Left ventricle myocardium superior (tissue), 1 donor: ENCODE results near the gene NXNL1. TPM values are rescaled to one million over a fixed set of nuclear protein-coding genes. Genes with fewer than 3 reads are reported as not detected.

Experiments
- ATAC-seq: fragments of 200-7000 bp; cut with Tn5 transposase; one replicate; pipeline ENCODE4 v1.9.1; 2020; ENCODE audit warnings: mild to moderate bottlenecking, moderate library complexity
- DNase-seq: peaks from one replicate; pipeline ENCODE4 v3.0.0-alpha.2; 2020
- intact Hi-C: fragments of 100-400 bp; cut with micrococcal nuclease; formaldehyde crosslinking; loops from one replicate; pipeline ENCODE4 v1.11.0; 2022
- total RNA-seq: library from RNA; stranded (reverse); fragmentation: NEBNext Ultra II Directional; extraction: Animal tissue kit (Norgen Biotek cat#: 25700); gene quantifications from one replicate; pipeline ENCODE4 v1.2.1, GENCODE V29; 2021
- donor health status: DM: no; HTN: yes; CAD: no; lungs with severe emphysema.

The NXNL1 gene
- total RNA-seq, 1 donor from 2014 or later: not detected

DNA sequence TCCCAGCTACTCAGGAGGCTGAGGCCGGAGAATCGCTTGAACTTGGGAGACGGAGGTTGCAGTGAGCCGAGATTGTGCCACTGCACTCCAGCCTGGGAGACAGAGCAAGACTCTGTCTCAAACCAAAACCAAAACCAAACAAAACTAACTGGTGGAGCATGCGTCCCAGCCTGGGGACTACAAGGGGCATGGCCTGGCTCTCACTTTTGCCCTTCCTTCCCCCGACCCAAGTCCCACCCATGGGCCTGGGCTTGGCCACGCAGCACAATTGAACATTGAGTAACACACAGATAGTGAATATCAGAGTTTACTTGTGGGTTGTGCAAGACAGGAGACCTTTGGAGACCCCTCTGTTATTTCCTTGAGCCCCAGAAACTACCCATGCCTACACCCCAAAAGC is 25.5 kb downstream of the NXNL1 start:
- intact Hi-C loops: no loop called here
- DNase-seq (no peak), ATAC-seq (no peak)

- intact Hi-C loops: no loop called here
- ATAC-seq: no peak
- DNase-seq: no peak
These were observed 29.3 kb downstream of the NXNL1 start for GRCh38 chr19:17431417-17431816.

GRCh38 chr19:17429641-17430113 is 31.0 kb downstream of the NXNL1 start:
- intact Hi-C loops: no loop called here
- DNase-seq: no peak
- ATAC-seq: no peak

DNA sequence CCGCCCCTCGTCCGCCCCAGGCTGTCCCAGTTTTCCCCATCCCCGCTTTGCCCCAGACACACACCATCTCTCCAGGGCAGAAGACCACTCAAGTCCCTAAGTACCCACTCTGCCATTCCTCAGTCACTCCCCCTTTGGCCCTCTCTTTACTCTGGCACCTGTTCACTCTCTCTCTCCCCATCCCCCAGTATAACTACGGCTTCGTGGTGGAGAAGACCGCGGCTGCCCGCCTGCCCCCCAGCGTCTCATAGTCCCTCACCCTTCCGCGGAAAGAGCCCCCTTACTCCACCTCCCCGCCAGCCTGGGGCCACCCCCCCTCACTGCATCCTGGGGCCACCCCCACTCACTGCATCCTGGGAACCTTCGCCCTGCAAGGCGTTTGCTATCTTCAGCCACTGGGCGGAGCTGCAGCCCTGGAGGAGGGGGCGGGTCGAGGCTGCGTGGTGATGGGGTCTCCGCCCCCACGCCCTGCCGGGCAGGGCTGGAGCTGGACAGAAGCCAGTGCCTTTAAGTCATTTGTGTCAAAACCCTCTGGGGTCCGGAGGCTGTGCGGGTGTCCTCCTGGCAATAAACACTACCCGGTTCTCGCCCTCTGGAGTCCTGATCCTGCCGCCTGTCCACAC is 35.9 kb downstream of the NXNL1 start:
- intact Hi-C loops: no loop called here
- ATAC-seq (peak; percentile 40), DNase-seq (peak; percentile 50)

DNA sequence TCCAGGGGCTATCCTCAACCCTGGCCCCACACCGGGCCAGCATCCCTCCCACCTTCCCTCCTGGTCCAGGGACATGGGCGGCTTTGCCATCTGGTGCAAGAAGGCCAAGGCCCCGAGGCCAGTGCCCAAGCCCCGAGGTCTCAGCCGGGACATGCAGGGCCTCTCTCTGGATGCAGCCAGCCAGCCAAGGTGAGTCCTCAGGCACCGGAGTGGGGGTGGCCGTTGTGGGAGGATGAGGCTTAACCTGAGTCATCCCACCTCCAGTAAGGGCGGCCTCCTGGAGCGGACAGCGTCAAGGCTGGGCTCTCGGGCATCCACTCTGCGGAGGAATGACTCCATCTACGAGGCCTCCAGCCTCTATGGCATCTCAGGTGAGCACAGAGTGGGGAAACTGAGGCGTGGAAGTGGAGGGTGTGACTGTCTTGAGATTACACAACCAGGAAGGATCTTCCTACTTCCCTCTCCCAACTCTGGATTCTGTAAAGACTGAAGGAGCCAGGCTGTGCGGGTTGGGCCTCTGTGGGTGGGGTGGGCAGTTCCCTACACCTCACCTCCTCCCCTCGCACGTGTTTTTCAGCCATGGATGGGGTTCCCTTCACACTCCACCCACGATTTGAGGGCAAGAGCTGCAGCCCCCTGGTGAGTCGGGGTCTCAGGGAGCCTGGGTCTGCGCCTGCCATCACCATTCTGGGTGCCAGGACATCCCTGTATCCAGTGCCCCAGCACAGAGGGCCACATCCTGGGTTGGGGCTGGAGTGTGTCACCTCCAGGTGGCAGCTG is 37.1 kb downstream of the NXNL1 start:
- DNase-seq: no peak
- intact Hi-C loops: no loop called here

DNA sequence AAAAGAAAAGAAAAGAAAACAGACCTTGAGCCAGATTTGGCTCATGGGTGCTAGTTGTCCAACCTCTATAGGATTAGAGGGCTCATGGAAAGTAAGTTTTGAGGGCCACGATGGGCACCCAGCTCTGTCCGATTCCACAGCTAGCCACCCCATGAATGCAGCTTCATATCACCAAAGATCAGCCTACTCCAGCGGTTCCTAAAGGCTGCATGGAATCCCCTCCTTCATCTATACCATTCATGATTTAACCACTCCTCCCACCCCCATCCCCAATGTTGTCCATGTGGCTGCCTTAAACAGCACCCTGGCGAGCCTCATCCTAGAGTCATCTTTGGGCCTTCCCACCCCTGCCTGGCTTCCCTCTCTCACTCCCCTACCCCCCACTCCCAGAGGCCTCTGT is 38.8 kb downstream of the NXNL1 start:
- no peak for ATAC-seq
- DNase-seq: no peak
- intact Hi-C loops: no loop called here

More for the DNA sequence above, 37.1 kb downstream of the NXNL1 start:
- ATAC-seq: no peak

GRCh38 chr19:17420475-17420924 is 40.2 kb downstream of the NXNL1 start:
- intact Hi-C loops: no loop called here
- ATAC-seq: peak; percentile 40
- peak; percentile 52 for DNase-seq

DNA sequence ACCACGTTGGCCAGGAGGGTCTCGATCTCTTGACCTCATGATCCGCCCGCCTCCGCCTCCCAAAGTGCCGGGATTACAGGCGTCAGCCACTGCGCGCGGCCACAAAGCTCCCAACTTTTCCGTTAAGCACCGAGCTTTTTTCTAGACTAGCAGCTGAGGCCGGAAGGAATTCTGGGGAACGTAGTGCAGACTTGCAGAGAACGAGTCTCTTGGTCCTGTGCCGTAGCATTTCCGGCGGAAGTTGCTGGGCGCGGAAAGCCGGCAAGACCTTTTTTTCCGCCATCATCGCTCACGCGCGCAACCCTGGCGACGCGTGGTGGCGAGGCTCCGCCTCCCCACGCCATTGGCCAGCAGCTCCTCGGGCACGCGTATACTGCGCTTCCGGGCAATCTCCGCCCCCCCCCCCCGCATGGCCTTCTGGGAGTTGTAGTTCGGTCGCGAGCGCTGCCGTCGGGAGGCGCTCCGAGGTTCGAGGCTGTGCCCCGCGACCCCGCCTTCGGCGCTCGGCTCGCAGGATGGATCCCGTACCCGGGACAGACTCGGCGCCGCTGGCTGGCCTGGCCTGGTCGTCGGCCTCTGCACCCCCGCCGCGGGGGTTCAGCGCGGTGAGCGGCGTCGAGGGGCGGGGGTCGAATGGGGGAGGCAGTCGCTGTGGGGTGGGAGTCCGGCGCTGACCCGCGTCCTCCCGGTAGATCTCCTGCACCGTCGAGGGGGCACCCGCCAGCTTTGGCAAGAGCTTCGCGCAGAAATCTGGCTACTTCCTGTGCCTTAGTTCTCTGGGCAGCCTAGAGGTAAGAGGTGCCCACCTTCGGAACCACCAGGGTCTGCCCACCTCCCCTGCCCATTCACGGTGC is 40.9 kb downstream of the NXNL1 start, which contains the start of gene MVB12A:
MVB12A (plus strand) TSS at position 427 of the 854 bp plus-strand sequence; CDS start at position 516, 89 bp downstream.
- peak; percentile 98 for DNase-seq
- intact Hi-C loops: no loop called here
- ATAC-seq: peak; percentile 99

- intact Hi-C loops: no loop called here
- DNase-seq (no peak), ATAC-seq (no peak)
These were observed 41.5 kb downstream of the NXNL1 start for GRCh38 chr19:17419154-17419620.

DNA sequence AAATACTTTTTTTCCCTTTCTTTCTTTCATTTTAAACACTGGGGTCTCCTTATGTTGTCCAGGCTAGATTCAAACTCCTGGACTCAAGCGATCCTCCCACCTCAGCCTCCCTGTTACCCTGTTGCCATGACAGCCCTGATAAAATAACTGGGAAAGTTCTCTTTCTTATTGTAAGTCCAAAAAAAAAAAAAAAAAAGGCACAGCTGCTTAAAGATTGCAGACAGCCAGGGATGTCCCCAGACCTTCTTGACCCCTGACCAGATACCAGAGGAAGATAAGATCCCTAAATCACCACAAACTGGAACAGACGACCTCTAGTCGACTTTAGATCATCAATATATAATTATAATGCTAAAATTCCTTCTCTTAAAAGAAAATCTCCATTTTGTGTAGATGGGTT is 42.0 kb downstream of the NXNL1 start:
- DNase-seq (no peak), ATAC-seq (no peak)
- intact Hi-C loops: no loop called here

DNA sequence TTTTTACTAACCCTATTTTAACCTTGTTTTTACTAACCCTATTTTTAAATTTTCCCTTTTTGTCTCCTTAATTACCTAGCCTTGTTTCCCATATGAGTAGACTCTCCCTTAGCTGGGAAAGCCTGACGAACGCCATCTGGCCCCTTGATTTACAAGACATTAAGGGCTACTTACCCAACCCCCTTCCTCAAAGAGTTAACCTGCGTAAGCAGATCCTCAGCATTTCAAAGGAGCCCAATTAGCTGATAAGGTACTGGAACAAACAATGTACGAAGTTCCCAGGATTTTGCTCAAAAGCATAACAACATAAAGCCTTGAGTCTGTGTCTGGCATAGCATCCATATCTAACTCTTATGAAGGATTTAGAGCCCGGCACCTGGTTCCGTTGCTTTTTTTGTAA is 45.6 kb downstream of the NXNL1 start:
- intact Hi-C loops: no loop called here
- DNase-seq (no peak), ATAC-seq (no peak)

DNA sequence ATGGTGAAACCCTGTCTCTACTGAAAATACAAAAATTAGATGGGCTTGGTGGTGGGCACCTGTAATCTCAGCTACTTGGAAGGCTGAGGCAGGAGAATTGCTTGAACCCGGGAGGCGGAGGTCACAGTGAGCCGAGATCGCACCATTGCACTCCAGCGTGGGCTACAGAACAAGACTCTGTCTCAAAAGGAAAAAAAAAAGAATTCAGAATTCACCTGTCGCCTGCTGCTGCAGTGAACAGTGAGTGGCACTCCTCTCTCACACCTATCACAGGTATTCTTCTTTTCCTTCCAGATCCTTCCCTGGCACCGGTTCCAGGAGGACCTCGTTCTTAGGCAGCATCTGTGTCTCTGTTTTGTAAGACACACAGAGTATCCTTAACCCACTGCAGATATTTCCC is 46.6 kb downstream of the NXNL1 start:
- intact Hi-C loops: no loop called here
- DNase-seq (no peak), ATAC-seq (no peak)

GRCh38 chr19:17411801-17412200 is 48.9 kb downstream of the NXNL1 start:
- ATAC-seq (no peak), DNase-seq (no peak)
- intact Hi-C loops: no loop called here

- DNase-seq (no peak), ATAC-seq (no peak)
- intact Hi-C loops: no loop called here
These were observed 50.7 kb downstream of the NXNL1 start for GRCh38 chr19:17409990-17410389.

DNA sequence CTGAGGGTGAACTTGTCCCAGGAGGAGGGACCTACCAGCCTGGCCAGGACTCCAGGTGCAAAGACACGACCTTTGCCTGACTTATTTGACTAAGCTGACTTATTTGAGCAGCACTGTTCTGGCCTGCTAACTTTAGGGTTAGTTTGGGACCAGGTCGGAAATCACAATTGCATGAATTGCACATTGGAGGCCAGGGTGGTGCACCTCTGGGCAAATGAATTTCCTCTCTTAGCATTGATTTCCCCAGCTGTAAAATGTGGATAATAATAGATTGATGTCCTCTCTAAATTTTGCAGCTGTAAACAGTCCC is 53.9 kb downstream of the NXNL1 start:
- intact Hi-C loops: no loop called here
- DNase-seq (no peak), ATAC-seq (no peak)

- intact Hi-C loops: no loop called here
- no peak for ATAC-seq
- DNase-seq: no peak
These were observed 54.5 kb downstream of the NXNL1 start for GRCh38 chr19:17406046-17406886.
